Upper lobe of right lung (tissue), 1 donor: ENCODE measurements around the gene EPS8L1. TPM values are rescaled to one million over a fixed set of nuclear protein-coding genes. Genes with fewer than 3 reads are reported as not detected.
A peak's percentile ranks its signal among the peaks of the same experiment; 100 is the strongest.

ENCODE experiments used
- ATAC-seq: fragments of 200-7000 bp; cut with Tn5 transposase; one replicate; pipeline ENCODE4 v1.9.1; 2020; ENCODE audit warnings: mild to moderate bottlenecking, moderate library complexity
- DNase-seq: peaks from one replicate; pipeline ENCODE4 v3.0.0-alpha.2; 2020
- H3K27ac ChIP-seq: fragments of 200-600 bp; one replicate; pipeline ENCODE4 v1.8.0; 2022
- H3K27me3 ChIP-seq: fragments of 200-600 bp; one replicate; pipeline ENCODE4 v1.8.0; 2022; ENCODE audit warnings: mild to moderate bottlenecking
- H3K36me3 ChIP-seq: fragments of 200-600 bp; one replicate; pipeline ENCODE4 v1.8.0; 2022
- H3K4me1 ChIP-seq: fragments of 200-600 bp; one replicate; pipeline ENCODE4 v1.8.0; 2022
- H3K4me3 ChIP-seq: fragments of 200-600 bp; one replicate; pipeline ENCODE4 v1.8.0; 2022; ENCODE audit warnings: mild to moderate bottlenecking
- H3K9me3 ChIP-seq: fragments of 200-600 bp; one replicate; pipeline ENCODE4 v1.8.0; 2022
- intact Hi-C: fragments of 100-400 bp; cut with DNase I; formaldehyde crosslinking; loops from one replicate; pipeline ENCODE4 v1.11.0; 2022
- total RNA-seq: library from RNA; stranded (reverse); fragmentation: NEBNext Ultra II Directional; extraction: Animal tissue kit (Norgen Biotek cat#: 25700); gene quantifications from one replicate; pipeline ENCODE4 v1.2.1, GENCODE V29; 2021
- TF ChIP-seq, protein P1 (sequence below): fragments of 200-600 bp; IDR thresholded peaks from one replicate; pipeline ENCODE4 v1.8.0; 2022; ENCODE audit warnings: antibody characterized with exemption
- donor health status: DM: no; HTN: yes; CAD: no; lungs with severe emphysema.

Gene EPS8L1
- total RNA-seq, 1 donor from 2014 or later, result 35.6 TPM

DNA sequence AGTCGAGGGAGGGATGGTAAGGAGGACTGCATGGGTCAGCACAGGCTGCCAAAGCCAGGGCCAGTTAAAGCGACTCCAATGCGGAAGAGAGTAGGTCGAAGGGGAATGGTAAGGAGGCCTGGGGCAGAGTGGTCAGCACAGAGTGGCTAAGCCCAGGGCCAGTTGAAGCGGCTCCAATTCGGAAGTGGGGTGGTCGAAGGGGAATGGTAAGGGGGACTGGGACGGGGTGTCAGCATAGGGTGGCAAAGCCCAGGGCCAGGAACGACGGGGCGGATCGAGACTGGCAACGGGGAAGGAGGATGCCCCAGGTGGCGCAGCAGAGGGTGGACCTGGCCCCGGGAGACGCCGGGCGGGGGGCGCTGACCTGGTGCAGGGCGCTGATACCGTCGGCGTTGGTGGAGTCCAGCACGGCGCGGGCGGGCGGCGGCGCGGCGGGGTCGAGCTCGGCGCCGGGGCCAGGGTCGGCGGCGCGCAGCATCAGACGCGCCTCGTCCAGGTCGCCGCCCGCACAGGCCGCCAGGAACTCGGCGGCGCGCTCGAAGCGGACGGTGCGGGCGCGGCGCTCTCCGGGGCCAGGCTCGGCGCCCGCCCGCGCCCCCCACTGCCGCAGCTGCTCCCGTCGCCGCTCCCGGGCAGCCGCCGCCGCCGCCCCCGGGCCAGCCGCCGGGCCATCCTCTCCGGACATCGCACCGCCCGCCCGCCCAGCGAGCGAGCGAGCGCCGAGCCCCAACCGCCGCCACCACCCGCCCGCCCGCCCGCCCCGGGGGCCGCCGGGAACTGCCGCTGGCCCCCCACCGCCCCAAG lies 41.4 kb downstream of the EPS8L1 start, which contains the start of gene PPP1R12C:
Gene PPP1R12C, minus strand, starts transcription at position 779 of the 804 bp plus-strand sequence. Its CDS starts 94 bp downstream, at position 685.
- H3K4me3 ChIP-seq, result peak within 1 kb of the TSS; percentile 84
- H3K4me1 ChIP-seq, result peaks cover 30% of the 10 kb centered on the region
- TF ChIP-seq, protein P1, sequence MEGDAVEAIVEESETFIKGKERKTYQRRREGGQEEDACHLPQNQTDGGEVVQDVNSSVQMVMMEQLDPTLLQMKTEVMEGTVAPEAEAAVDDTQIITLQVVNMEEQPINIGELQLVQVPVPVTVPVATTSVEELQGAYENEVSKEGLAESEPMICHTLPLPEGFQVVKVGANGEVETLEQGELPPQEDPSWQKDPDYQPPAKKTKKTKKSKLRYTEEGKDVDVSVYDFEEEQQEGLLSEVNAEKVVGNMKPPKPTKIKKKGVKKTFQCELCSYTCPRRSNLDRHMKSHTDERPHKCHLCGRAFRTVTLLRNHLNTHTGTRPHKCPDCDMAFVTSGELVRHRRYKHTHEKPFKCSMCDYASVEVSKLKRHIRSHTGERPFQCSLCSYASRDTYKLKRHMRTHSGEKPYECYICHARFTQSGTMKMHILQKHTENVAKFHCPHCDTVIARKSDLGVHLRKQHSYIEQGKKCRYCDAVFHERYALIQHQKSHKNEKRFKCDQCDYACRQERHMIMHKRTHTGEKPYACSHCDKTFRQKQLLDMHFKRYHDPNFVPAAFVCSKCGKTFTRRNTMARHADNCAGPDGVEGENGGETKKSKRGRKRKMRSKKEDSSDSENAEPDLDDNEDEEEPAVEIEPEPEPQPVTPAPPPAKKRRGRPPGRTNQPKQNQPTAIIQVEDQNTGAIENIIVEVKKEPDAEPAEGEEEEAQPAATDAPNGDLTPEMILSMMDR, result no peak
- DNase-seq (no peak), ATAC-seq (no peak)
- H3K27me3 ChIP-seq, result no peaks in the 10 kb centered on the region
- H3K9me3 ChIP-seq, result no peaks in the 10 kb centered on the region
- H3K36me3 ChIP-seq, result no peaks in the 10 kb centered on the region
- intact Hi-C loops, result no loop called here
- peak within 1 kb of the TSS; percentile 78 for H3K27ac ChIP-seq

- Histone ChIP-seq H3K36me3 (no peaks in the 10 kb centered on the region), H3K4me3 (peak overlapping the region; percentile 68), H3K27me3 (no peaks in the 10 kb centered on the region), H3K27ac (peak overlapping the region; percentile 75), H3K4me1 (peaks cover 30% of the 10 kb centered on the region), H3K9me3 (no peaks in the 10 kb centered on the region)
- ATAC-seq (peak; percentile 94), DNase-seq (peak; percentile 99)
- intact Hi-C loops, result no loop called here
- TF ChIP-seq, protein P1, result no peak
These were observed 42.2 kb downstream of the EPS8L1 start for GRCh38 chr19:55117663-55118391.

GRCh38 chr19:55118401-55118991 lies 42.8 kb downstream of the EPS8L1 start:
- Histone ChIP-seq H3K4me1 (peaks cover 30% of the 10 kb centered on the region), H3K9me3 (no peaks in the 10 kb centered on the region), H3K4me3 (peak overlapping the region; percentile 68), H3K27me3 (no peaks in the 10 kb centered on the region), H3K36me3 (no peaks in the 10 kb centered on the region), H3K27ac (peak overlapping the region; percentile 75)
- intact Hi-C loops, result no loop called here
- peak; percentile 77 for DNase-seq
- TF ChIP-seq, protein P1, result no peak
- ATAC-seq, result peak; percentile 37

DNA sequence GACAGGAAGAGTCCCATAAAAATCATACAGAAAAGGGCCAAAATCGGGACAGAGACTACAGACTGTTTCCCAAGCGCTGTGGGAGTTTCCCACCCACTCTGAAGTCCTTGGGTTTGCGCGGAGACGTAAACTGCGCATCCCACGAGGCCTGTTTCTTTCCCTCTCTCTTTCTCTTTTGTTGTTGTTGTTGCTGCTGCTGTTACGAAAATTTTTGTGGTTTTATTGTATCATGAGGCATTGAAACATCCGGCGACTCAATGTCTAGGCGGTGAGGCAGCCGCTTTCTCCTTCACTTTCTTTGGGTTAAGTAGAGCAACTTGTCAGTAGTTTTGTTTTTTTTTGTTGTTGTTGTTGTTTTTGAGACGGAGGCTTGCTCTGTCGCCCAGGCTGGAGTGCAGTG lies 43.4 kb downstream of the EPS8L1 start:
- Histone ChIP-seq H3K4me3 (peak overlapping the region; percentile 68), H3K4me1 (peaks cover 30% of the 10 kb centered on the region), H3K27me3 (peaks cover 3% of the 10 kb centered on the region), H3K36me3 (no peaks in the 10 kb centered on the region), H3K27ac (no peak overlapping the region), H3K9me3 (no peaks in the 10 kb centered on the region)
- intact Hi-C loops, result no loop called here
- ATAC-seq (no peak), DNase-seq (no peak)
- TF ChIP-seq, protein P1, result no peak

GRCh38 chr19:55131421-55131820 lies 55.8 kb downstream of the EPS8L1 start:
- ATAC-seq (no peak), DNase-seq (no peak)
- Histone ChIP-seq H3K9me3 (no peaks in the 10 kb centered on the region), H3K36me3 (no peaks in the 10 kb centered on the region), H3K27me3 (peaks cover 26% of the 10 kb centered on the region), H3K4me3 (no peak overlapping the region), H3K4me1 (no peaks in the 10 kb centered on the region), H3K27ac (no peak overlapping the region)
- intact Hi-C loops, result no loop called here
- TF ChIP-seq, protein P1, result no peak
